Measurements from ENCODE around the gene S100A12. TPM values are rescaled to one million over a fixed set of nuclear protein-coding genes. Genes with fewer than 3 reads are reported as not detected.

The S100A12 gene
- total and polyA plus RNA-seq, 9 of the 15 experiments (the other 6 are each of a cell fraction or from before 2014, with no cell fraction given) = not detected

DNA sequence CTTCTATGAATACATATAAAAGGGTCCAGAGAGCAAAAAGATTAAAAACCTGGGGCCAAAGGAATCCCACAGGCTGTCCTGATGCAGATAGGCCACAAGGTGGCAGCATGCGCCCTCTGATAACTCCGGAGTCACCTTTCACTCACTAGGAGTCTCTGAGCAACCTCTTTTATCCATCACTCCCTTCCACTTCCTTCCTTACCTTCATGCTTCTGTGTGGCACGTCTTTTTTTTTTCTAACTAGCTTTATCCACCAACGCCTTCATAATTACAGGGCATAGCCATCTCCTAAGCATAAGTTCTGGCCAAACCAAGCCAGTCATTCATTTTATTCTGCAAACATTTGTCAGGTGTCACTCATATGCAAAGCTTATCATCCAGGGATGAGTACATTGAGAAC is 22.9 kb downstream of the S100A12 start (continued):
- TF ChIP-seq ZNF507 (tag; conservative IDR thresholded peaks at IDR 0.05) = no peak

- Histone ChIP-seq H3K27ac (ENCODE audit: extremely low read depth, low read depth, low read length) (no peak overlapping the region), H3K79me2 (ENCODE audit: control insufficient read depth, insufficient read depth, low read length) (no peaks in the 10 kb centered on the region), H3K27me3 (ENCODE audit: control insufficient read depth in 2 of 2, insufficient read depth in 2 of 2, low read length in 2 of 2) (peaks cover 3 to 15% of the 10 kb centered on the region in 2 experiments; a peak in 3 of 5 replicates), H3K4me2 (ENCODE audit: insufficient read depth, low read length) (no peak overlapping the region), H3K4me1 (replicated peaks in 1 of 2; ENCODE audit: control insufficient read depth in 2 of 2, insufficient read depth in 2 of 2, low read length in 2 of 2) (peaks cover under 1 to 5% of the 10 kb centered on the region in 2 experiments; a peak in 3 of 5 replicates), H3K36me3 (ENCODE audit: control insufficient read depth, insufficient read depth, low read length) (no peaks in the 10 kb centered on the region), H4K20me1 (replicated peaks; ENCODE audit: control insufficient read depth, insufficient read depth, low read length) (peaks cover 3% of the 10 kb centered on the region; the same call in 1 of the 2 replicates), H2AFZ (ENCODE audit: low read depth, low read length) (0 out of 2 replicates have a peak overlapping the region, but pooled peaks have one; percentile 44), H3K9me1 (ENCODE audit: control insufficient read depth, insufficient read depth, low read length) (no peaks in the 10 kb centered on the region), H3K9me3 (replicated peaks; ENCODE audit: control insufficient read depth, insufficient read depth, low read depth, low read length) (no peaks in the 10 kb centered on the region), H3K9ac (ENCODE audit: insufficient read depth in 1 of 2, low read depth in 2 of 2, low read length in 2 of 2) (no peak overlapping the region), H3K4me3 (no peak overlapping the region)
- FAIRE-seq (no peak), ATAC-seq (no peak), DNase-seq (ENCODE audit: extremely low read depth in 1 of 4, low spot score in 3 of 4) (no peak)
- POLR2A ChIA-PET = interaction anchor here (2.6 kb wide), 1 partner anchor 145 kb away, joined by 9 read pairs; no protein-coding TSS in a partner anchor
- intact Hi-C loops (cut with micrococcal nuclease) = loop anchor here (10.0 kb wide), 2 partner anchors 414 to 634 kb away; partner anchors contain the start of gene RAB13
- CTCF ChIA-PET (ENCODE audit: low intra/inter-chr PET ratio) = interaction anchor here (0.6 kb wide), 1 partner anchor 26 kb away, joined by 3 read pairs; no protein-coding TSS in a partner anchor
- in situ Hi-C loops (cut with MboI) = loop anchor here (5.0 to 10.0 kb wide), 2 partner anchors 157 to 404 kb away; no protein-coding TSS in a partner anchor
- no TSS peak for BruUV-seq (replicated peaks)
- 0% methylated on average over 1 of the region's 1 CpG for WGBS (ENCODE audit: insufficient coverage, low coverage, missing lambda C conversion rate)
- TF ChIP-seq MNT (conservative IDR thresholded peaks at IDR 0.05) = no peak
- TF ChIP-seq C11orf30 (IDR thresholded peaks at IDR 0.05; ENCODE audit: low read depth) = 0 out of 2 replicates have a peak, but pooled peaks have one; percentile 14
- TF ChIP-seq, protein P1, sequence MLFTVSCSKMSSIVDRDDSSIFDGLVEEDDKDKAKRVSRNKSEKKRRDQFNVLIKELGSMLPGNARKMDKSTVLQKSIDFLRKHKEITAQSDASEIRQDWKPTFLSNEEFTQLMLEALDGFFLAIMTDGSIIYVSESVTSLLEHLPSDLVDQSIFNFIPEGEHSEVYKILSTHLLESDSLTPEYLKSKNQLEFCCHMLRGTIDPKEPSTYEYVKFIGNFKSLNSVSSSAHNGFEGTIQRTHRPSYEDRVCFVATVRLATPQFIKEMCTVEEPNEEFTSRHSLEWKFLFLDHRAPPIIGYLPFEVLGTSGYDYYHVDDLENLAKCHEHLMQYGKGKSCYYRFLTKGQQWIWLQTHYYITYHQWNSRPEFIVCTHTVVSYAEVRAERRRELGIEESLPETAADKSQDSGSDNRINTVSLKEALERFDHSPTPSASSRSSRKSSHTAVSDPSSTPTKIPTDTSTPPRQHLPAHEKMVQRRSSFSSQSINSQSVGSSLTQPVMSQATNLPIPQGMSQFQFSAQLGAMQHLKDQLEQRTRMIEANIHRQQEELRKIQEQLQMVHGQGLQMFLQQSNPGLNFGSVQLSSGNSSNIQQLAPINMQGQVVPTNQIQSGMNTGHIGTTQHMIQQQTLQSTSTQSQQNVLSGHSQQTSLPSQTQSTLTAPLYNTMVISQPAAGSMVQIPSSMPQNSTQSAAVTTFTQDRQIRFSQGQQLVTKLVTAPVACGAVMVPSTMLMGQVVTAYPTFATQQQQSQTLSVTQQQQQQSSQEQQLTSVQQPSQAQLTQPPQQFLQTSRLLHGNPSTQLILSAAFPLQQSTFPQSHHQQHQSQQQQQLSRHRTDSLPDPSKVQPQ (CRISPR knock-in tag; IDR thresholded peaks at IDR 0.05; ENCODE audit: borderline replicate concordance) = no peak
- no peak for TF ChIP-seq JUND (IDR thresholded peaks at IDR 0.05; ENCODE audit: borderline replicate concordance, low read depth, low read length)
- TF ChIP-seq JUND (tag; IDR thresholded peaks at IDR 0.05; ENCODE audit: borderline replicate concordance, low read depth, low read length) = no peak
- TF ChIP-seq ARID3B (CRISPR knock-in tag; IDR thresholded peaks at IDR 0.05; ENCODE audit: borderline replicate concordance) = no peak
- no peak for TF ChIP-seq ZNF347 (CRISPR knock-in tag; IDR thresholded peaks at IDR 0.05; ENCODE audit: low read depth)
- no peak for TF ChIP-seq HNRNPLL (IDR thresholded peaks at IDR 0.05; ENCODE audit: low read depth, low read length, poor library complexity, severe bottlenecking)
- TF ChIP-seq FOXK1 (CRISPR knock-in tag; IDR thresholded peaks at IDR 0.05; ENCODE audit: borderline replicate concordance) = no peak
- TF ChIP-seq MLLT1 (IDR thresholded peaks at IDR 0.05) = no peak
Measured at GRCh38 chr1:153350321-153350957, 25.0 kb downstream of the S100A12 start.
